A549 (cell line): ENCODE data around the gene ADK.

Experiments
- CEBPB ChIP-seq, 2 experiments: fragments of >200 bp in 1 of 2; sonication (Bioruptor Twin) in 1 of 2; formaldehyde crosslinking in 1 of 2; IDR thresholded peaks; 2 replicates each; pipeline ENCODE4 v1.6.1; 2012 to 2016
- EP300 ChIP-seq, 2 experiments: fragments of >200 bp; sonication (Bioruptor Twin); formaldehyde crosslinking; IDR thresholded peaks; 2 replicates in 1 of 2; 3 replicates in 1 of 2; pipeline ENCODE4 v1.6.1; 2016 to 2017
- FOSB ChIP-seq: fragments of 250-450 bp; sonication (Bioruptor Pico); IDR thresholded peaks from 2 replicates; pipeline ENCODE4 v1.5.0; 2020; ENCODE audit warnings: mild to moderate bottlenecking, moderate library complexity
- HOXB13 ChIP-seq: fragments of 250-450 bp; sonication (Bioruptor Pico); IDR thresholded peaks from 2 replicates; pipeline ENCODE4 v1.5.0; 2020; ENCODE audit warnings: low read depth, mild to moderate bottlenecking, moderate library complexity
- NPAS2 ChIP-seq: fragments of 250-450 bp; sonication (Bioruptor Pico); IDR thresholded peaks from 2 replicates; pipeline ENCODE4 v1.8.0; 2022; ENCODE audit warnings: mild to moderate bottlenecking, moderate library complexity, borderline replicate concordance
- POLR2A ChIP-seq: IDR thresholded peaks from 2 replicates; pipeline ENCODE4 v1.6.1; 2012; ENCODE audit warnings: mild to moderate bottlenecking, low read length
- RCOR1 ChIP-seq: fragments of 150-350 bp; IDR thresholded peaks from 2 replicates; pipeline ENCODE4 v1.6.1; 2014; ENCODE audit warnings: antibody characterized with exemption, low read length, low read depth
- USF2 ChIP-seq: fragments of 450-650 bp; IDR thresholded peaks from 2 replicates; pipeline ENCODE4 v1.6.1; 2014; ENCODE audit warnings: antibody characterized with exemption
- ZFP36 ChIP-seq: fragments of 450-650 bp; IDR thresholded peaks from 2 replicates; pipeline ENCODE4 v1.6.1; 2014; ENCODE audit warnings: borderline replicate concordance; ENCODE audit not compliant: partially characterized antibody
- TF ChIP-seq, protein P1 (sequence below): fragments of >200 bp; sonication (Bioruptor Twin); formaldehyde crosslinking; IDR thresholded peaks from 3 replicates; pipeline ENCODE4 v1.5.1; 2016
- TF ChIP-seq, protein P2 (sequence below): fragments of 250-450 bp; sonication (Bioruptor Pico); IDR thresholded peaks from 2 replicates; pipeline ENCODE4 v1.5.0; 2021; ENCODE audit warnings: mild to moderate bottlenecking, moderate library complexity, borderline replicate concordance
- TF ChIP-seq, protein P3 (sequence below): IDR thresholded peaks from 2 replicates; pipeline ENCODE4 v1.6.1; 2012

- TF ChIP-seq, protein P1, sequence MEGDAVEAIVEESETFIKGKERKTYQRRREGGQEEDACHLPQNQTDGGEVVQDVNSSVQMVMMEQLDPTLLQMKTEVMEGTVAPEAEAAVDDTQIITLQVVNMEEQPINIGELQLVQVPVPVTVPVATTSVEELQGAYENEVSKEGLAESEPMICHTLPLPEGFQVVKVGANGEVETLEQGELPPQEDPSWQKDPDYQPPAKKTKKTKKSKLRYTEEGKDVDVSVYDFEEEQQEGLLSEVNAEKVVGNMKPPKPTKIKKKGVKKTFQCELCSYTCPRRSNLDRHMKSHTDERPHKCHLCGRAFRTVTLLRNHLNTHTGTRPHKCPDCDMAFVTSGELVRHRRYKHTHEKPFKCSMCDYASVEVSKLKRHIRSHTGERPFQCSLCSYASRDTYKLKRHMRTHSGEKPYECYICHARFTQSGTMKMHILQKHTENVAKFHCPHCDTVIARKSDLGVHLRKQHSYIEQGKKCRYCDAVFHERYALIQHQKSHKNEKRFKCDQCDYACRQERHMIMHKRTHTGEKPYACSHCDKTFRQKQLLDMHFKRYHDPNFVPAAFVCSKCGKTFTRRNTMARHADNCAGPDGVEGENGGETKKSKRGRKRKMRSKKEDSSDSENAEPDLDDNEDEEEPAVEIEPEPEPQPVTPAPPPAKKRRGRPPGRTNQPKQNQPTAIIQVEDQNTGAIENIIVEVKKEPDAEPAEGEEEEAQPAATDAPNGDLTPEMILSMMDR, result no peak
- TF ChIP-seq ZFP36 (no peak), POLR2A (no peak), EP300 (IDR thresholded peaks at IDR 0.05) (no peak), FOSB (CRISPR knock-in tag) (no peak), HOXB13 (no peak), RCOR1 (no peak), CEBPB (IDR thresholded peaks at IDR 0.05) (no peak), USF2 (no peak), NPAS2 (CRISPR knock-in tag) (no peak)
- TF ChIP-seq, protein P2, sequence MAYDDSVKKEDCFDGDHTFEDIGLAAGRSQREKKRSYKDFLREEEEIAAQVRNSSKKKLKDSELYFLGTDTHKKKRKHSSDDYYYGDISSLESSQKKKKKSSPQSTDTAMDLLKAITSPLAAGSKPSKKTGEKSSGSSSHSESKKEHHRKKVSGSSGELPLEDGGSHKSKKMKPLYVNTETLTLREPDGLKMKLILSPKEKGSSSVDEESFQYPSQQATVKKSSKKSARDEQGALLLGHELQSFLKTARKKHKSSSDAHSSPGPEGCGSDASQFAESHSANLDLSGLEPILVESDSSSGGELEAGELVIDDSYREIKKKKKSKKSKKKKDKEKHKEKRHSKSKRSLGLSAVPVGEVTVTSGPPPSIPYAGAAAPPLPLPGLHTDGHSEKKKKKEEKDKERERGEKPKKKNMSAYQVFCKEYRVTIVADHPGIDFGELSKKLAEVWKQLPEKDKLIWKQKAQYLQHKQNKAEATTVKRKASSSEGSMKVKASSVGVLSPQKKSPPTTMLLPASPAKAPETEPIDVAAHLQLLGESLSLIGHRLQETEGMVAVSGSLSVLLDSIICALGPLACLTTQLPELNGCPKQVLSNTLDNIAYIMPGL (CRISPR knock-in tag), result no peak
- TF ChIP-seq, protein P3, sequence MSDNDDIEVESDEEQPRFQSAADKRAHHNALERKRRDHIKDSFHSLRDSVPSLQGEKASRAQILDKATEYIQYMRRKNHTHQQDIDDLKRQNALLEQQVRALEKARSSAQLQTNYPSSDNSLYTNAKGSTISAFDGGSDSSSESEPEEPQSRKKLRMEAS, result no peak
Measured at GRCh38 chr10:74249865-74250264, 98.8 kb downstream of the ADK start.
